ENCODE measurements around the gene HDDC3.

Gene HDDC3

DNA sequence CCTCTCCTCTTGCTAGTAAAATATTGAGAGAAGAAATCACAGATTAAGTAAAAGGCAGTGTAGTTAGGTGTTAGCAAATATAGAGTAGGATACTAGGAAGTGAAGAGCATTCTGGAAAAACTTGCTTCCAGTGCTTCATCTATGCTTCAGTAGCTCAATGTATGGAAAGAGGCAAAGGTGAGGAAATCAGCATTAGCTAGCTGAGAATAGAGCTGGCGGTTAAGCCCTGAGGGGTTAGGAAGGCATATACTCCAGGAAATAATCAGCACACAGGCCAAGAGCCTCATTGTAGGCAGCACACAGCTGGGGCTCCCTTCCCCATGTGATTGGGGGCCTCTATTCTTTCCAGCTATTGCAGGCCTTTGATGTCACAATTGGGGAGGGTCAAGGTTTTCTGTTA, 36.1 kb upstream of the HDDC3 start:
- DNase-seq (ENCODE audit: low read depth): no peak
- TF ChIP-seq, protein P1, sequence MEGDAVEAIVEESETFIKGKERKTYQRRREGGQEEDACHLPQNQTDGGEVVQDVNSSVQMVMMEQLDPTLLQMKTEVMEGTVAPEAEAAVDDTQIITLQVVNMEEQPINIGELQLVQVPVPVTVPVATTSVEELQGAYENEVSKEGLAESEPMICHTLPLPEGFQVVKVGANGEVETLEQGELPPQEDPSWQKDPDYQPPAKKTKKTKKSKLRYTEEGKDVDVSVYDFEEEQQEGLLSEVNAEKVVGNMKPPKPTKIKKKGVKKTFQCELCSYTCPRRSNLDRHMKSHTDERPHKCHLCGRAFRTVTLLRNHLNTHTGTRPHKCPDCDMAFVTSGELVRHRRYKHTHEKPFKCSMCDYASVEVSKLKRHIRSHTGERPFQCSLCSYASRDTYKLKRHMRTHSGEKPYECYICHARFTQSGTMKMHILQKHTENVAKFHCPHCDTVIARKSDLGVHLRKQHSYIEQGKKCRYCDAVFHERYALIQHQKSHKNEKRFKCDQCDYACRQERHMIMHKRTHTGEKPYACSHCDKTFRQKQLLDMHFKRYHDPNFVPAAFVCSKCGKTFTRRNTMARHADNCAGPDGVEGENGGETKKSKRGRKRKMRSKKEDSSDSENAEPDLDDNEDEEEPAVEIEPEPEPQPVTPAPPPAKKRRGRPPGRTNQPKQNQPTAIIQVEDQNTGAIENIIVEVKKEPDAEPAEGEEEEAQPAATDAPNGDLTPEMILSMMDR (IDR thresholded peaks at IDR 0.05; ENCODE audit: control insufficient read depth, extremely low read depth, insufficient read depth): no peak
- no peak overlapping the region for H3K4me3 ChIP-seq (ENCODE audit: low read depth, low read length)

DNA sequence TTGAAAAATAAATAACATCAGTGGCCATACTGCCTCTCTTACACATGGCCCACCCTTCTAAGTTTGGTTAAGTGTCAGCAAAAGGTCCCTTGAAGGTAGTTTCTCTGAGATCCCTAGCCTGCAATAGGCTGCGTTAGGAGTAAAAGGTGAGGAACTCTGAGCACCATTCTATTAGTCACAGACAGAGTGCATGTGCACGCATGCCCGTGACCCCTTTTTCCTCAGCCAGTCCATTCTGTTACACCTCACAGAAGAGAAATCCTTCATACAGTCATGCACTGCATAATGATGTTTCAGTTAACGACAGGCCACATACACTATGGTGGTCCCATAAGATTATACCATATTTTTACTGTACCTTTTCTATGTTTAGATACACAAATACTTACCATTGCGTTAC, 34.9 kb upstream of the HDDC3 start:
- no peak overlapping the region for H3K4me3 ChIP-seq (ENCODE audit: low read depth, low read length)
- no peak for DNase-seq (ENCODE audit: low read depth)
- TF ChIP-seq, protein P1 (IDR thresholded peaks at IDR 0.05; ENCODE audit: control insufficient read depth, extremely low read depth, insufficient read depth): no peak

DNA sequence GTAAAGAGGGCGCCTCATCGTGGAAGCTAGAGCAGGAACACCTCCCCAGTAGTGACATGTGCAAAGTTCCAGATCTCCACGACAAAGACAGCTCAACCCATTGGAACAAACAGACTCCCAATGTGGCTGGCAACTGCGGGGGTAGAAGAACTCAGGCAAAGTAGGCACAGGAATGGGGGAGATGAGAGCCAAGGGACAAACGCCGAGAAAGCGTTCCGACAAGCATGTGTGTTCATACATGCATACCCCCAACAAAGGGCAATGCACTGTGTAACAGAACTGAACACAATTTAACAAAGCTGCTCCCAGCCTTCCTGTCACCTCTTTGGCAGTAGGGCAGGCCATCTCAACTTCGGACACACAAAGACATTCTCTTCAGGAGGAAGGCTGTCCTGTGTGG, 33.9 kb upstream of the HDDC3 start:
- no peak for DNase-seq (ENCODE audit: low read depth)
- H3K4me3 ChIP-seq (ENCODE audit: low read depth, low read length): no peak overlapping the region
- TF ChIP-seq, protein P1 (IDR thresholded peaks at IDR 0.05; ENCODE audit: control insufficient read depth, extremely low read depth, insufficient read depth): no peak

DNA sequence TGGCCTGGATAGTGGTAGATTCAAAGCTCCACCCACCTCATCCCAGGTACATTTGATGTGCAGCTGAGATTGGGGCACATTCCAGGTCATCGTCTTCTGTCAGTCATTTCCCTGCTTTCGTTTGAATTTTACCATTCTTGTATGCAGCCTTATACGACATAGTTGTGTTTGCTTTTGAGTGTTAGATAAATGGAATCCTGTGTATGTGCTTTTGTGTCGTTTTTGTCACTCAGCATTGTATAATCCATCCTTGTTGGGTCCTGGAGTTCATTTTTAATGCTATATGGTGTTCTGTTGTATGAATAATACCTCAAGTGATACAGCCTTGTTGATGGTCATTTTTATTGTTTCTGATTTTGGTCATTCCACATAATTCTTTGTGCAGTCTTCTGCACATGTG, 29.7 kb upstream of the HDDC3 start:
- no peak overlapping the region for H3K4me3 ChIP-seq (ENCODE audit: low read depth, low read length)
- TF ChIP-seq, protein P1 (IDR thresholded peaks at IDR 0.05; ENCODE audit: control insufficient read depth, extremely low read depth, insufficient read depth): no peak
- DNase-seq (ENCODE audit: low read depth): no peak

DNA sequence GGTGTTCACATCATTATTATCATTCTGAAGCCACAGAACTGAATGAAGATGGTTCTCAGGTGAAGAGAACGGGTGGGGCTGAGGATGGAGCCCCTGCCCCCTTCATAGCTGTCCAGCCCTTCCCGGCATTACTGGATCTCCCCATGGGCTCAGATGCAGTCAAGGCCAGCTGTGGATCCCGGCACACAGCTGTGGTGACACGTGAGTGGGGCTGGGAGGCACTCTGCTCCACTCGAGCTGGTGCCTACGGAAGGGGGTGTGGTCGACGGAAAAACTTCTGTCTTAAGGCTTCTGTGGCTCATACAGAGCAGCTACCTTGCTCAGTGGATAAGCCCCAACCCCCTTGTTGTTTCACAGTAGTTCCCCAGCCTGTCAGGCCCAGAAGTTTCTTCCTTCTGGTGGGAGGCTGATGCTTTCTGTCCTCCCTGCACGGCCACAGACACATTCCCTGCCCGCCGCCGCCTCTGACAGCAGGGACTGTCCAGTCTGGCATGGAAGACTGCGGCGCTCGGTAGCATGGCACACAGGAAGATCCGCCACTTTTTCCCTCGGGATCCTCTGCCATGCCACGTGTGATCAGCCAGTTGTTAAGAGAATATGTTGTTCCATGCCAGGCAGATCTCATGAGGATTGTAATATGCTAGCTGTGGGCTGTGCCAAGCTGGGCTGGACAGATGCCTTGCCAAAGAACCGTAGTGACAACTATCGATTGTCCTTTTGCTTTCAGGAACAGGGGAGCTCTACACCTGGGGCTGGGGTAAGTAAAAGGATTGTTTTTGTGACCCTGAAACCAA, 28.1 kb upstream of the HDDC3 start:
- DNase-seq (ENCODE audit: low read depth): no peak
- no peak overlapping the region for H3K4me3 ChIP-seq (ENCODE audit: low read depth, low read length)
- TF ChIP-seq, protein P1 (IDR thresholded peaks at IDR 0.05; ENCODE audit: control insufficient read depth, extremely low read depth, insufficient read depth): no peak

DNA sequence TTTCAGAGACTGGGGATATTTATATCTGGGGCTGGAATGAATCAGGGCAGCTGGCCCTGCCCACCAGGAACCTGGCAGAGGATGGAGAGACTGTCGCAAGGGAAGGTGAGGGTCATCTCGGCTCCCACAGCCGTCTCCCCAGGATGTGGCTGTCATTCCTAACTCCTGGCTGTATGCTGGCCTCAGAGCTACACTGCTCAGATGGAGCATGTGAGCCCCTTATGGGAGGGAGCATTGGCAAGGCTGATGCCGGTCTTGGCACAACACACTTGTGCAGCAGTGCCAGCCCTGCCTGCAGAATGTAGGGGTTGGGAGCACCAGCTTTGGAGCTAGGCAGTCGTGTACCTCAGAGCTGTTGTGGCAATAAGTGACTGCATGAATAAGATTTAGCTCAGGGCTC, 27.5 kb upstream of the HDDC3 start:
- no peak for DNase-seq (ENCODE audit: low read depth)
- H3K4me3 ChIP-seq (ENCODE audit: low read depth, low read length): no peak overlapping the region
- TF ChIP-seq, protein P1 (IDR thresholded peaks at IDR 0.05; ENCODE audit: control insufficient read depth, extremely low read depth, insufficient read depth): no peak

Data from LNCaP clone FGC (cell line).